NCI-H510A (cell line): Measurements from ENCODE around the gene SEC24C.
"Not testable (repeated sequence)": the region's sequence is repeated elsewhere in the genome, so short reads cannot be mapped to it uniquely, and the experiment has no call there.

Source experiments
- DNase-seq: peaks from one replicate; lab custom pipeline; 2025; lab: John Stamatoyannopoulos, UW

SEC24C gene

DNA sequence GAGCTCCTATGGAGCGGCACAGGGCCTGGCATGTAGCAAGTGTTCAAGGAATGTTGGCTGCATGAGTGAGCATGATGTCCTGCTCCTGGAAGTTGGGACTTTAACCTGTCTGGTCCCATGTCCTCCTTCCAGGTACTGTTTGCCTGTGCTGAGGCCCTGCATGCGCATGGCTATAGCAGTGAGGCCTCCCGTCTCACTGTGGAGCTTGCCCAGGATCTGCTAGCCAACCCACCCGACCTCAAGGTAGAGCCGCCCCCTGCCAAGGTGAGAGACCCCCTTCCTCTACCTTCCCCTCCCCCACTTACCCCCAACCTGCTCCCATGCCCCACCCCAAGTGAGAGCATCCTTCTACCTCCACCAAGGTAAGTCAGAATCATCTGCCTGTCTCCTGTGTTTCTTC, 49.3 kb downstream of the SEC24C start:
- no peak for DNase-seq

DNA sequence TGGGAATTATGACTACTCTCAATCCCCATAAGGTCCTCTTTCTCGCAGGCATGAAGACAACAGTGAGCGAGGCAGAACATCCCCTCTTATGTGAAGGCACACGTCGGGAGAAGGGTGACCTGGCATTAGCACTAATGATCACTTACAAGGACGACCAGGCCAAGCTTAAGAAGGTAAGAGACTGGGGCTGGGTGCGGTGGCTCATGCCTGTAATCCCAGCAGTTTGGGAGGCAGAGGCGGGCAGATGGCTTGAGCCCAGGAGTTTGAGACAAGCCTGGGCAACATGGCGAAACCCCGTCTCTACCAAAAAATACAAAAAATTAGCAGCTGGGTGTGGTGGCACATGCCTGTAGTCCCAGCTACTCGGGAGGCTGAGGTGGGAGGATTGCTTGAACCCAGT, 51.3 kb downstream of the SEC24C start:
- DNase-seq: not testable (repeated sequence)

DNA sequence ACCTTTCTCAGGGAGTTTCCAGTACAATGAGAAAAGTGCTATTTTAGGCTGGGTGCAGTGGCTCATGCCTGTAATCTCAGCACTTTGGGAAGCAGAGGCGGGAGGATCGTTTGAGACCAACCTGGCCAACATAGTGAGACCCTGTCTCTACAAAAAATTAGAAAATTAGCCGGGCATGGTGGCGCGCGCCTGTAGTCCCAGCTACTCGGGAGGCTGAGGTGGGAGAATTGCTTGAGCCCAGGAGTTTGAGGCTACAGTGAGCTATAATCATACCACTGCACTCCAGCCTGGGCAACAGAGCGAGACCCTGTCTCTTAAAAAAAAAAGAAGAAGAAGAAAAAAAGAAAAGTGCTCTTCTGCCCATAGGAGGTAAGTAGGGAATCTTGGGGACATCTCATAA, 51.9 kb downstream of the SEC24C start:
- DNase-seq: not testable (repeated sequence)

GRCh38 chr10:73796766-73797165, 52.6 kb downstream of the SEC24C start:
- no peak for DNase-seq

GRCh38 chr10:73797324-73798025, 53.3 kb downstream of the SEC24C start:
- DNase-seq: no peak

- no peak for DNase-seq
These were observed 53.9 kb downstream of the SEC24C start for GRCh38 chr10:73798087-73798486.

DNA sequence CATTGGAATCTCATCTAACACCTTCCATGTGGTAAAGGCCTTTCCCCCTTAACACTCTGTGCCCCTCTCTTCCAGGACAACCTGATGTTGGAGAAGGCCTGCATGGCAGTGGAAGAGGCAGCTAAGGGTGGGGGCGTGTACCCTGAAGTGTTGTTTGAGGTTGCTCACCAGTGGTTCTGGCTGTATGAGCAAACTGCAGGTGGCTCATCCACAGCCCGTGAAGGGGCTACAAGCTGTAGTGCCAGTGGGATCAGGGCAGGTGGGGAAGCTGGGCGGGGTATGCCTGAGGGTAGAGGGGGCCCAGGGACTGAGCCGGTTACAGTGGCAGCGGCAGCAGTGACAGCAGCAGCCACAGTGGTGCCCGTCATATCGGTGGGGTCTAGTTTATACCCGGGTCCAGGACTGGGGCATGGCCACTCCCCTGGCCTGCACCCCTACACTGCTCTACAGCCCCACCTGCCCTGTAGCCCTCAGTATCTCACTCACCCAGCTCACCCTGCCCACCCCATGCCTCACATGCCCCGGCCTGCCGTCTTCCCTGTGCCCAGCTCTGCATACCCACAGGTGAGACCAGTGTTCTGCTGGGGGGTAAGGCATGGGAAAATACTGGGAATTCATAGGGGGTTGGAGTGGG, 54.9 kb downstream of the SEC24C start:
- DNase-seq: no peak

GRCh38 chr10:73799899-73800559, 55.9 kb downstream of the SEC24C start:
- DNase-seq: no peak

GRCh38 chr10:73800560-73801252, 56.5 kb downstream of the SEC24C start:
- DNase-seq: no peak

DNA sequence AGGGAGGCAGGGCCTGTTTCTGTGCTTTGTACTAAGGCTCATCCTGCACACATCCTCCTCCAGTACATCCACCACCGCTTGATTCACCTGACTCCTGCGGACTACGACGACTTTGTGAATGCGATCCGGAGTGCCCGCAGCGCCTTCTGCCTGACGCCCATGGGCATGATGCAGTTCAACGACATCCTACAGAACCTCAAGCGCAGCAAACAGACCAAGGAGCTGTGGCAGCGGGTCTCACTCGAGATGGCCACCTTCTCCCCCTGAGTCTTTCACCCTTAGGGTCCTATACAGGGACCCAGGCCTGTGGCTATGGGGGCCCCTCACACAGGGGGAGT, 57.0 kb downstream of the SEC24C start:
- DNase-seq: no peak

DNA sequence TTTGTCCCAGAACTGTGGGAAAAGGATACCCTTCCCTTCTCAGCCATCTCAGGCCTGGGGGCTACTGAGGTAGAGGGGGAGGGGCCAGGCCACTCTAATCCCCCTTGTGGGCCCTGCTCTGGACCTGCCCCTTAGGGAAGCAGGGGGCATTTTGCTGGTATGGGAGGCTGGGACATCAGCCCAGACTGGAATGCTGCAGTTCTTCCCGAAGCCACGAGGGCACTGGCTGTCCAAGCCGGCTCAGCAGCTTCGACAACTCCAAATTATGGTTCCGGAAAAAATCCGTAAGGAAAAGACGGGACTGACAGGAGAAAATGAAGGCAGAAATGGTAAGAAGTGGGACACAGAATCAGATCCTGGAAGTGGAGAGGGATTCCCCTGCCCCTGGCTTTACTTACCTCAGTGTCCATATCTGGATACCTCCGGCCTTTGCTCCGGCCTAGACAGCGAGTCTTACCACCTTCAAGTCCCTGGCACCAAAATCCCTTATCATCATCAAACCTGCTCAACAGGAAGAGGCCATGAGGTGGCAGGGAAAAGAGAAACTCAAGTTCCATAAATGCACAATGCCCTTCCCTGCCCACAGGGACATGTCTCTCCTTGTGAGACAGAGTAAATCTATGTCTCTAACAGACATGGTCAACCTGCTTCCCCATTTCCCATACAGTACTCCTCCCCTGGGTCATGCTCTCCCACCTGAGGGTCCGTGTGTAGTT, 58.3 kb downstream of the SEC24C start:
- DNase-seq: no peak

DNA sequence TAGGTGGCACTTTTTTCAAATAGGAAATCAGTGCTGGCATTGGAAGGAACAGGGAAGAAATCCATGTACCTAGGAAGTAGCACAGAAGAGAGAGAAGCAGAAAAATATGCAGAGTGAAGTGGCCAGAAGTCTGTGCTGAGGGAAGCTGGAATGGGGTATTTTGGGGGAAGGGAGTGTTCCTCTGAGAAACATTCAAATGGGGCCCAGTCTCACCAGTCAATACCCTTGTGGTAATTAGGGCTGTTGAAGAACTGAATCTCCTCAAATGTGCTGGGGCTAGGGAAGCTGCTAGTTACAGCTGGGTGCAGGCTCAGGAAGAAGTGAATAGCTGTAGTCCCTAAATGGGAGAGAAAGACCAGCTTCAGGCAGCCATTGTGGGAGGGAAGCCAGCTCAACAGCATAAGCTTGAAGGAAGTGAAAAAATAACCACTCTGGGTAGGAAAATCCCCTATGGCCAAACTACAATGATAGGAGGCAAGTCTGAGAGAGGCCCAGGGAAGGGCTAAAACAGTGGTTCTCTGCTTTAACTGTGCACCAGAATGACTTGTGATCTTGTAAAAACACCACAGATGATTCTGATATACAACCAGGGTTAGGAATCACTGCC, 59.6 kb downstream of the SEC24C start:
- DNase-seq: no peak

GRCh38 chr10:73806176-73806950, 62.2 kb downstream of the SEC24C start:
- DNase-seq: no peak

DNA sequence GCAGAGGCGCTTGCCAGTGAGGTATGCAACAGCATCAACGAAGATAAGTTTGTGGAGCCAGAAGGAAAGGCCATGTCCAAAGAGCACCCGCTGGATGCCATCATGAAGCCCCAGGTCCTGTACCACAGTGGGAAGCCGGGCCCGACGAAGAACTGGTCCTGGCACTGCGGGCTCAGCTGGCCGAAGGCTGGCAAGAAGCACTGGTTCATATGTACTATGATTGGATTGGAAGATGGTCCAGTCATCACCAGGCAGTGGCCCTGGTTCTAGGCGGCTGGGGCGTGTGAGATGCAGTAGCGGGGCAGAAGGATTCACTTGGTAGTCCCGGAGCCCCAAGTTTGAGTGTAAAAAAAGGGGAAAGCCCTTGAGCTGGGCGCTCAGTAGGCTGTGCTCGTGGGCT, 63.3 kb downstream of the SEC24C start:
- no peak for DNase-seq

DNA sequence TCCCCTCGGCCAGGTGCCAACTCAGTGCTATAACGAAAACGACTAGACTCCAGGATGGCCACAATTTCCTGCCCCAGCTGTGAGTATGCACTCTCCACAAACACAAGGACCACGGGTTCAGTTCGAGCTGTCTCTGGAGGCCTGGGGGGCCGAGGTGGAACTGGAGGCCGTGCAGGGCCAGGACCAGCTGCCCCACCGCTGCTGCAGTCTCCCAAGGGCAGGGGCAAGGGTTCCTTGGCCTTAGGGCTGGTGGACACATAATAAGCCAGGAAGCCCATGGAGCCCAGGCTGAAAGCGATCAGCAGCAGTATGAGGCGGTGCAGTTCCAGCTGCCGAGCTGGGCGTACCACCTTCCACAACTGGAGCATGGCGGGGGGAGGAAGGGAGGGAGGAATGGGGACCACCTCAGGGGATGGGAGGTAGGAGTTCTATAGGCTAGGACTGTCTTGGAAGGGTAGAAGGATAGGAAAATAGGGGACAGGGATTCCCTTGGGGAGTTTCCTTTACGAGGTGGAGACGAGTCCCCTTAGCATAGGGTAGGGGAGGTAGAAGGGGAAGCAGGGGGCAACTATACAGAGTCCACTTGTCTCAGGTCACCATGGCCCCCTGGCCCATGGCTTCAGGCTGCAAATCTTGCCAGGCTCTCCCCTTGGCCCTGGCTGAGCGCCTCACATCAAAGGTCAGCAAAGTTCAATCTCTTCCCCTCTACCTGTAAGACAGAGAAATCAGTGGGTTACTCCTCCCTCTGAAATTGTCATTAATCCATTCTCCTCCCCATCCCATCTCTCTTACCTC, 64.0 kb downstream of the SEC24C start:
- DNase-seq: no peak

GRCh38 chr10:73809061-73809818, 65.1 kb downstream of the SEC24C start:
- no peak for DNase-seq

GRCh38 chr10:73810358-73810734, 66.2 kb downstream of the SEC24C start:
- DNase-seq: no peak

- DNase-seq: no peak
These were observed 66.7 kb downstream of the SEC24C start for GRCh38 chr10:73810735-73811465.

- DNase-seq: no peak
These were observed 68.5 kb downstream of the SEC24C start for GRCh38 chr10:73812657-73813056.
